Heart right ventricle (tissue), 16 donors: ENCODE data around the gene GPC5. TPM values are rescaled to one million over a fixed set of nuclear protein-coding genes. Genes with fewer than 3 reads are reported as not detected.

Experiments
- ATAC-seq, 8 donors: fragments of 200-7000 bp; cut with Tn5 transposase; one replicate each; pipeline ENCODE4 v1.9.1; 2020; ENCODE audit warnings: mild to moderate bottlenecking in 8 of 8, moderate library complexity in 8 of 8, moderate number of reproducible peaks in 1 of 8
- DNase-seq, 2 donors: peaks; one replicate each; pipeline ENCODE4 v3.0.0-alpha.2; 2020
- H3K27ac ChIP-seq, 10 donors: fragments of 200-600 bp; sonication (generic) in 2 of 10; one replicate each; pipeline versions ENCODE4 v1.5.0 to v1.8.0; 2020 to 2022; ENCODE audit warnings: mild to moderate bottlenecking in 3 of 10
- H3K27me3 ChIP-seq, 7 donors: fragments of 200-600 bp; one replicate each; pipeline ENCODE4 v1.8.0; 2021 to 2022; ENCODE audit warnings: mild to moderate bottlenecking in 2 of 7
- H3K36me3 ChIP-seq, 9 donors: fragments of 200-600 bp; sonication (generic) in 1 of 9; one replicate each; pipeline versions ENCODE4 v1.5.0 to v1.8.0; 2020 to 2022; ENCODE audit warnings: mild to moderate bottlenecking in 2 of 9
- H3K4me1 ChIP-seq, 9 donors: fragments of 200-600 bp; sonication (generic) in 1 of 9; one replicate each; pipeline versions ENCODE4 v1.5.0 to v1.8.0; 2020 to 2022; ENCODE audit warnings: mild to moderate bottlenecking in 4 of 9
- H3K4me3 ChIP-seq, 10 donors: fragments of 200-600 bp; sonication (generic) in 2 of 10; one replicate each; pipeline versions ENCODE4 v1.5.0 to v1.8.0; 2020 to 2022; ENCODE audit warnings: mild to moderate bottlenecking in 7 of 10, moderate library complexity in 2 of 10
- H3K9me3 ChIP-seq, 11 donors: fragments of 200-600 bp in 10 of 11; sonication (generic) in 2 of 11; one replicate each; pipeline versions ENCODE4 v1.5.0 to v1.8.0; 2013 to 2022; ENCODE audit warnings: mild to moderate bottlenecking in 2 of 11, control low read depth in 1 of 11, moderate library complexity in 1 of 11
- CTCF ChIP-seq, 9 donors: fragments of 200-600 bp; sonication (generic) in 2 of 9; IDR thresholded peaks; one replicate each; pipeline versions ENCODE4 v1.5.0 to v1.8.0; 2021 to 2022; ENCODE audit warnings: antibody characterized with exemption in 9 of 9, mild to moderate bottlenecking in 5 of 9, moderate library complexity in 1 of 9
- WGBS, 2 donors: extraction: QIAGEN DNeasy Blood & Tissue Kit; methylation state at CpG; one replicate each; pipeline ENCODE4 v1.1.7; 2013; ENCODE audit warnings: inconsistent platforms in 1 of 2; 5-methylcytosine and 5-hydroxymethylcytosine counted together
- intact Hi-C, 10 donors: fragments of 100-400 bp; cut with DNase I; formaldehyde crosslinking; loops; one replicate each; pipeline versions ENCODE4 v1.11.1 to v1.14.2; 2022
- polyA plus RNA-seq, 2 donors: library from polyadenylated mRNA; stranded (reverse); fragments of 200-250 nt; gene quantifications; one replicate each; pipeline ENCODE4 v1.2.3, GENCODE V29; 2013
- total RNA-seq, 10 donors: library from RNA; stranded (reverse); fragmentation: NEBNext Ultra II Directional in 3 of 10; extraction: Animal tissue kit (Norgen Biotek cat#: 25700) in 3 of 10; gene quantifications; one replicate each; pipeline versions ENCODE4 v1.2.1 to v1.2.4, GENCODE V29; 2021 to 2023
- donor health status: Arrhythmogenic right ventricular cardiomyopathy.
- donor health status: ischemic (EF 13 %, LVEDD 7.1; RV severe dilation, severe dysfunction).
- donor health status: healthy with polysubstance abuse.
- donor health status: DM: no; HTN: yes; CAD: no.
- donor health status: DM: no; HTN: no; CAD: no.
- donor health status: ischemic (EF 25% LVEDD 6.9; RV normal size, moderate dysfunction).
- donor health status: ischemic (EF 25% LVEDD 5.7; RV mildly dilated, moderate dysfunction).
- donor health status: healthy.
- donor health status: DM: yes; HTN: yes; CAD: no.
- donor health status: Ischemic cardiomyopathy.
- donor health status: ischemic (EF 35%, LVEDD 5.7; RV mildly dilated, moderate dysfunction).
- donor health status: nonischemic (EF 11% LVEDD 7.7; RV severe dilation, severe dysfunction).
- donor health status: DM: yes; HTN: yes; CAD: no.
- donor health status: PGD.
- donor health status: ischemic (EF 29% LVEDD 5.4; RV normal size, mild dysfunction).
- donor health status: nonischemic (EF 23%, LVEDD 6.1; RV moderate dilation, normal function).

GPC5 gene
- total and polyA plus RNA-seq, 12 donors, result 0.01 to 3.5 (median 0.70) TPM; not detected in 1

DNA sequence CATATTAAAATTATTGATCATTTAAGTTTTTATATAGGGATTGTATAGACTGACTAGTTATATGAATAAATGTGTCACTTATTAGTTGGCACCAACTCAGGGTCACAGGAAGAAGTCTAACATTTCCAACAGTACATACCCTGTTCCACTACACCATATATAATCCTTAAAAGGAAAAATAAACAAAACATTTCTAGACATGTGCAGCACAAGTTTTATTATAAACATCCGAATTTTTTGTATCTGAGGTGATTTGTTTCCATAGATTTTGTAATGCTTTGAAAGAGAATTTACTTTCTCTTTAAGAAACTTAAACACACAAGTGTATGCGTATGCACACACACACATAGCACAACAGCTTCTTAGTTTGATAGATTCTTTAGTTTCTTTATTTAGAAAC lies 1409.5 kb downstream of the GPC5 start:
- Histone ChIP-seq H3K27ac (no peak overlapping the region), H3K4me1 (peaks cover 0 to 5% (median 0%) of the 10 kb centered on the region in 9 donors), H3K36me3 (no peaks in the 10 kb centered on the region), H3K27me3 (no peaks in the 10 kb centered on the region), H3K9me3 (peaks cover 0 to 20% (median 0%) of the 10 kb centered on the region in 11 donors), H3K4me3 (no peak overlapping the region)
- no peak for TF ChIP-seq CTCF (IDR thresholded peaks at IDR 0.05)
- ATAC-seq (no peak), DNase-seq (no peak)
- WGBS, 2 donors, result 69 to 77% methylated on average over 2 of the region's 2 CpGs
- intact Hi-C loops, result no loop called here

- 57 to 70% methylated on average over 2 of the region's 2 CpGs for whole genome bisulfite sequencing, 2 donors
- DNase-seq, result no peak
Observed at GRCh38 chr13:92821324-92821723, 1422.9 kb downstream of the GPC5 start.

DNA sequence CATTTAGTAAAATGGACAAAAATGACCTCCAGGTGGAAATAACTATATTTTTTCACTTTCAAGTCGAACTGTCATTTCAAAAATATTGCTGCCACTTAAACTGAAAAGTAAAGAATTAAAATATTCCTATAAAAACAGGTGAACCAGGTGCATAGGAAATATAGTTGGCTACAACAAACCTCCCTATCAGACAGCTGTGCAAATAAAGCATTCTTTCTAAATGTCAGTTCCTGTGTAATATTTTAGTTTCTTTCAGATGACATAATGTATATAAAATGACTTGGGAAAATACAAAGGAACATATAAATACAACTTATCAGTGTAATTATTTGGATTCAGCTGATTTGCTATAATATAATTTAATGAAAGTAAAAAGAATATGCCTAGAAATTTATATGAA lies 1424.6 kb downstream of the GPC5 start:
- intact Hi-C loops, result no loop called here

More at GRCh38 chr13:92821324-92821723, 1422.9 kb downstream of the GPC5 start:
- Histone ChIP-seq H3K36me3 (no peaks in the 10 kb centered on the region), H3K9me3 (no peaks in the 10 kb centered on the region), H3K27me3 (no peaks in the 10 kb centered on the region), H3K27ac (no peak overlapping the region), H3K4me1 (no peaks in the 10 kb centered on the region), H3K4me3 (no peak overlapping the region)
- ATAC-seq, result no peak
- TF ChIP-seq CTCF (IDR thresholded peaks at IDR 0.05), result no peak
- intact Hi-C loops, result no loop called here

GRCh38 chr13:92825938-92826596 lies 1427.6 kb downstream of the GPC5 start:
- Histone ChIP-seq H3K4me3 (no peak overlapping the region), H3K36me3 (no peaks in the 10 kb centered on the region), H3K27me3 (no peaks in the 10 kb centered on the region), H3K27ac (no peak overlapping the region), H3K4me1 (no peaks in the 10 kb centered on the region), H3K9me3 (no peaks in the 10 kb centered on the region)
- DNase-seq (no peak), ATAC-seq (no peak)
- intact Hi-C loops, result no loop called here
- WGBS, 2 donors, result 50 to 59% methylated on average over 5 of the region's 5 CpGs
- no peak for TF ChIP-seq CTCF (IDR thresholded peaks at IDR 0.05)

More for the DNA sequence above, 1424.6 kb downstream of the GPC5 start:
- TF ChIP-seq CTCF (IDR thresholded peaks at IDR 0.05), result no peak
- Histone ChIP-seq H3K4me3 (no peak overlapping the region), H3K9me3 (no peaks in the 10 kb centered on the region), H3K4me1 (no peaks in the 10 kb centered on the region), H3K27ac (no peak overlapping the region), H3K27me3 (no peaks in the 10 kb centered on the region), H3K36me3 (no peaks in the 10 kb centered on the region)
- 61 to 66% methylated on average over 1 of the region's 1 CpG for WGBS, 2 donors
- no peak for ATAC-seq
- no peak for DNase-seq
